DND-41 (cell line): Measurements from ENCODE around the gene ACSL3.

ENCODE experiments used
- ATAC-seq: fragments of 200-7000 bp; cut with Tn5 transposase; 3 replicates; pipeline ENCODE4 v1.9.1; 2021; ENCODE audit warnings: low read depth; ENCODE audit not compliant: insufficient read depth
- DNase-seq: peaks from one replicate; pipeline ENCODE4 v3.0.0-alpha.2; 2020
- H2AFZ ChIP-seq: 2 replicates; pipeline ENCODE4 v1.6.0; 2012; ENCODE audit warnings: low read depth, low read length
- H3K27ac ChIP-seq: 2 replicates; pipeline ENCODE4 v1.5.1; 2012; ENCODE audit warnings: low read length, inconsistent platforms
- H3K27me3 ChIP-seq: fragments of 200-600 bp; sonication (generic); 2 replicates; pipeline ENCODE4 v1.6.0; 2012; ENCODE audit warnings: low read length, mild to moderate bottlenecking, inconsistent platforms; ENCODE audit not compliant: insufficient read depth, poor library complexity
- H3K36me3 ChIP-seq: 2 replicates; pipeline ENCODE4 v1.5.1; 2012; ENCODE audit warnings: low read length, inconsistent platforms; ENCODE audit not compliant: insufficient read depth
- H3K4me1 ChIP-seq: 2 replicates; pipeline ENCODE4 v1.5.1; 2012; ENCODE audit warnings: mild to moderate bottlenecking, low read length; ENCODE audit not compliant: insufficient read depth
- H3K4me2 ChIP-seq: 2 replicates; pipeline ENCODE4 v1.6.0; 2012; ENCODE audit warnings: mild to moderate bottlenecking, moderate library complexity, low read length, inconsistent platforms; ENCODE audit not compliant: insufficient read depth
- H3K4me3 ChIP-seq, 2 experiments: fragments of 200-600 bp in 1 of 2; shearing (Covaris generic) in 1 of 2; 2 replicates each; pipeline ENCODE4 v1.5.1; 2012 to 2016; ENCODE audit warnings: inconsistent platforms in 2 of 2, low read length in 2 of 2, mild to moderate bottlenecking in 2 of 2, low read depth in 1 of 2, moderate library complexity in 1 of 2
- H3K79me2 ChIP-seq: 2 replicates; pipeline ENCODE4 v1.6.0; 2012; ENCODE audit warnings: low read length, inconsistent platforms; ENCODE audit not compliant: insufficient read depth
- H3K9ac ChIP-seq: 2 replicates; pipeline ENCODE4 v1.6.0; 2012; ENCODE audit warnings: low read depth, mild to moderate bottlenecking, inconsistent platforms, low read length, moderate library complexity
- H3K9me3 ChIP-seq: 2 replicates; pipeline ENCODE4 v1.5.1; 2012; ENCODE audit warnings: low read length, moderate library complexity, mild to moderate bottlenecking, inconsistent platforms; ENCODE audit not compliant: insufficient read depth, severe bottlenecking
- H4K20me1 ChIP-seq: 2 replicates; pipeline ENCODE4 v1.6.0; 2012; ENCODE audit warnings: low read length; ENCODE audit not compliant: insufficient read depth
- CTCF ChIP-seq: IDR thresholded peaks from 2 replicates; pipeline ENCODE4 v1.5.1; 2012; ENCODE audit warnings: borderline replicate concordance, low read length, moderate library complexity, mild to moderate bottlenecking; ENCODE audit not compliant: poor library complexity, severe bottlenecking; ENCODE audit errors: extremely low read depth
- EZH2 ChIP-seq: IDR thresholded peaks from 3 replicates; pipeline ENCODE4 v1.6.1; 2012; ENCODE audit warnings: borderline replicate concordance, low read depth, mild to moderate bottlenecking, moderate library complexity, low read length, inconsistent platforms; ENCODE audit not compliant: severe bottlenecking

ACSL3 gene

GRCh38 chr2:222969491-222969890 lies 108.7 kb downstream of the ACSL3 start:
- Histone ChIP-seq H3K9ac (no peak overlapping the region), H3K4me2 (no peak overlapping the region), H3K27me3 (no peaks in the 10 kb centered on the region), H3K27ac (no peak overlapping the region), H3K79me2 (no peaks in the 10 kb centered on the region), H2AFZ (no peak overlapping the region), H3K36me3 (no peaks in the 10 kb centered on the region), H3K4me1 (0 out of 2 replicates have a peak, but pooled peaks cover 3% of the 10 kb centered on the region), H3K4me3 (no peak overlapping the region), H4K20me1 (no peaks in the 10 kb centered on the region), H3K9me3 (no peaks in the 10 kb centered on the region)
- TF ChIP-seq EZH2 (no peak), CTCF (no peak)
- no peak for ATAC-seq
- no peak for DNase-seq

GRCh38 chr2:222972420-222972819 lies 111.6 kb downstream of the ACSL3 start:
- Histone ChIP-seq H3K36me3 (no peaks in the 10 kb centered on the region), H2AFZ (no peak overlapping the region), H3K4me3 (no peak overlapping the region), H3K9me3 (no peaks in the 10 kb centered on the region), H3K4me1 (0 out of 2 replicates have a peak, but pooled peaks cover 3% of the 10 kb centered on the region), H3K4me2 (no peak overlapping the region), H4K20me1 (no peaks in the 10 kb centered on the region), H3K27me3 (no peaks in the 10 kb centered on the region), H3K79me2 (no peaks in the 10 kb centered on the region), H3K27ac (no peak overlapping the region), H3K9ac (no peak overlapping the region)
- DNase-seq: no peak
- ATAC-seq: no peak
- no peak for TF ChIP-seq EZH2
- no peak for TF ChIP-seq CTCF

GRCh38 chr2:222973237-222973636 lies 112.4 kb downstream of the ACSL3 start:
- Histone ChIP-seq H3K4me1 (0 out of 2 replicates have a peak, but pooled peaks cover 3% of the 10 kb centered on the region), H3K9ac (no peak overlapping the region), H2AFZ (no peak overlapping the region), H3K4me2 (no peak overlapping the region), H3K27me3 (no peaks in the 10 kb centered on the region), H4K20me1 (no peaks in the 10 kb centered on the region), H3K79me2 (no peaks in the 10 kb centered on the region), H3K27ac (no peak overlapping the region), H3K4me3 (no peak overlapping the region), H3K9me3 (no peaks in the 10 kb centered on the region), H3K36me3 (no peaks in the 10 kb centered on the region)
- DNase-seq (no peak), ATAC-seq (no peak)
- TF ChIP-seq EZH2 (no peak), CTCF (no peak)

DNA sequence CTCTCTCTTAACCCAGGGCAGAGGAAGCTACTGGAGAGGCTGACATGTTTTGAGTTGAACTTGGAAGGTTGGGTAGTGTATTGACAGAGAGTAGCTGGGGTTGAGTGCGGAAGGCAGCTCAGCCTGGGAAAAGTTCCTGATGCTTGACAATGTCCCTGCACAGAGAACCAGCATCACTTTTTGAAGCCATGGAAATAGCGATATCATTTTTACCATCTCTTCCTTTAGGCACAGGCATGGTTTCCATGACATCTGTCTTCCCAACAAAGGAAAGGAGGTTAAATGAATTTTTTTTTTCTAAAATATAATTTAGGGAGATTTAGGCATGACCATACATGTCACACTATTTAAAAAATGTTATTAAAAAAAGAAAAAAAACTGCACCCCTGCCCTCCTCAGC lies 112.9 kb downstream of the ACSL3 start:
- Histone ChIP-seq H2AFZ (no peak overlapping the region), H3K36me3 (no peaks in the 10 kb centered on the region), H3K4me3 (no peak overlapping the region), H4K20me1 (no peaks in the 10 kb centered on the region), H3K9ac (no peak overlapping the region), H3K4me2 (no peak overlapping the region), H3K79me2 (no peaks in the 10 kb centered on the region), H3K4me1 (0 out of 2 replicates have a peak, but pooled peaks cover 3% of the 10 kb centered on the region), H3K9me3 (no peaks in the 10 kb centered on the region), H3K27ac (no peak overlapping the region), H3K27me3 (no peaks in the 10 kb centered on the region)
- DNase-seq: no peak
- TF ChIP-seq CTCF: no peak
- TF ChIP-seq EZH2: no peak
- ATAC-seq: no peak
